SH-SY5Y (cell line): Measurements from ENCODE around the gene P4HB.

Experiments
- GATA2 ChIP-seq: IDR thresholded peaks from 2 replicates; pipeline ENCODE4 v1.6.1; 2011; ENCODE audit warnings: mild to moderate bottlenecking, low read depth, low read length
- GATA3 ChIP-seq: IDR thresholded peaks from 2 replicates; pipeline ENCODE4 v1.6.1; 2011; ENCODE audit warnings: low read depth, mild to moderate bottlenecking, low read length, moderate library complexity

GRCh38 chr17:81801327-81801726 lies 59.0 kb downstream of the P4HB start:
- TF ChIP-seq GATA3 (no peak), GATA2 (no peak)
